GM18517 (cell line): ENCODE results near the gene RAPGEFL1.
"Not testable (repeated sequence)": the region's sequence is repeated elsewhere in the genome, so short reads cannot be mapped to it uniquely, and the experiment has no call there.

ENCODE experiments used
- ATAC-seq: cut with Tn5 transposase; IDR thresholded peaks from one replicate; pipeline ENCODE4 v1.9.1; 2021; ENCODE audit warnings: mild to moderate bottlenecking, moderate library complexity; ENCODE audit not compliant: unreplicated experiment

Gene RAPGEFL1

DNA sequence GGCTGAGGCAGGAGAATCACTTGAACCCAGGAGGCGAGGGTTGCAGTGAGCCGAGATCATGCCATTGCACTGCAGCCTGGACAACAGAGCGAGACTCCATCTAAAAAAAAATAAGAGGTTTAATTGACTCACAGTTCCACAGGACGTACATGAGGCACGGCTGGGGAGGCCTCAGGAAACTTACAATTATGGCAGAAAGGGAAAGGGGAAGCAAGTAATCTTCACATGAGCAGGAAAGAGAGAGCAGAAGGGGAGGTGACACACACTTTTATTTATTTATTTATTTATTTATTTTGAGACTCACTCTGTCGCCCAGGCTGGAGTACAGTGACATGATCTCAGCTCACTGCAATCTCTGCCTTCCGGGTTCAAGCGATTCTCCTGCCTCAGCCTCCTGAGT, 28.9 kb downstream of the RAPGEFL1 start:
- not testable (repeated sequence) for ATAC-seq

DNA sequence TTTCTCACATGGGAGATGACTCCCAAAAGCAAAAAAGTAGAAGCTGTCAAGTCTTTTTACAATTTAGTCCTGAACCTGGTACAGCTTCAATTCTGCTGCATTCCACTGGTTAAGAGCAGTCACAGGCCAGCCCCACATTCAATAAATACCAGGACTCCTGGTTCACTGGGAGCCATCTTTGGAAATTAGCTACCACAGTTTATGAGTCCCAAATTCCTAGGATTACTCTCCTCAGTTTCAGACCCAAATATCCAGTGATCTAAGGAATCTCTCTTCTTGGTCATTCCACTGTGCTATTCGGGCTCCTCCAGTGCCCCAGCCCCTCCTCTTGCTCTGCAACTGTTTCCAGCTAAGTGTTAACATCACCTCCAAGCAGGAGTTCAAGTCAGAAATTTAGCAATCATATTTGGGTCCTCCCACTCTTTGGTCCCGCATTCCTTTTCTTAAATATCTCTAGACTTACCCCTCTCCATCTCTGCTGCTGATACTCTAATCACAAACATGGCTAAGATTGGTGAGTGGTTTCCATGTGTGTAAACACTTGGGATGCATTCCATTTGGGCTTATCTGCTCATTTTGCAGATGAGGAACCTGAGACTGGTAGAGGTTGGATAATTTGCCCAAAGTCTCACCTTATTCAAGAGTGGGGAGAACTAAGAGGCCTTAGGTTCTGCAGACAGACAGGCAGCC, 32.3 kb downstream of the RAPGEFL1 start:
- ATAC-seq, result no peak

DNA sequence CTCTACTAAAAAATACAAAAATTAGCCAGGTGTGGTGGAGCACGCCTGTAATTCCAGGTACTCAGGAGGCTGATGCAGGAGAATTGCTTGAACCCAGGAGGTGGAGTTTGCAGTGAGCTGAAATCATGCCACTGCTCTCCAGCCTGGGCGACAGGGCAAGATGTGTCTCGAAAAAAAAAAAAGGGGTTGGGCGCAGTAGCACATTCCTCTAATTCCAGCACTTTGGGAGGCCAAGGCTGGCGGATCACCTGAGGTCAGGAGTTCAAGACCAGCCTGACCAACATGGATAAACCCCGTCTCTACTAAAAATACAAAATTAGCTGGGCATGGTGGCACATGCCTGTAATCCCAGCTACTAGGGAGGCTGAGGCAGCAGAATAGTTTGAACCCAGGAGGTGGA, 36.6 kb downstream of the RAPGEFL1 start:
- ATAC-seq, result not testable (repeated sequence)

DNA sequence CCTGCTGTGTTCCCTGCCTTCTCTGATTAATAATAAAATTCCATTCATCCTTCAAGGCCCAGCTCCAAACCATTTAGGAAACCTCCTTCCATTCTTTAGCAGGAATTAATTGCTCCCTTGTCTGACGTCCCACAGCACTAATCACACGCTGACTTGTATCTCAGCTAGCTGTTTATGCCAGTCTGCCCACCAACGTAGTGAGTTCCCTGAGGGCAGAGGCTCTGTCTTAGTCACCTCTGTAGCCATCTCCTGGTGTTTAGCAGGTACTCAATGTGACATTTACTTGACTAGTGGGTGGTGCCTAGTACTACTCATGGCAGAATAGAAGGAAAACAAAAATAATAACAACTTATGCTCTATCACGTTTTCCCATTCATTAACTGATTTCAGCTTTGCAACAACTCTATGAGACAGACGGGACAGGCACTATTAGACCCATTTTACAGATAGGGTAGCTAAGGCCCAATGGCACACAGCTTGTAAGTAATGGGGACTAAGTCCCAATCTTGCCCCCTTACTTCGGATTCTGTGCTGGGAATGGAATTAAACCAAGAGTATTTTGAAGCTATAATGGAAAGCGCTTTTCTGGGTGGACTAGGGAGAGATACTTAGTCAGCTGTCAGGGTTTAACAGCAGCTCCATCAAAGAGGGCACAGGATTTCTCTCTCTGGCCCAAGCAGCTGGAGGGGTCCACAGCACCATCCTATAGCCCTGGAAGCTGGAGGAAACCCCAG, 40.9 kb downstream of the RAPGEFL1 start:
- no peak for ATAC-seq

DNA sequence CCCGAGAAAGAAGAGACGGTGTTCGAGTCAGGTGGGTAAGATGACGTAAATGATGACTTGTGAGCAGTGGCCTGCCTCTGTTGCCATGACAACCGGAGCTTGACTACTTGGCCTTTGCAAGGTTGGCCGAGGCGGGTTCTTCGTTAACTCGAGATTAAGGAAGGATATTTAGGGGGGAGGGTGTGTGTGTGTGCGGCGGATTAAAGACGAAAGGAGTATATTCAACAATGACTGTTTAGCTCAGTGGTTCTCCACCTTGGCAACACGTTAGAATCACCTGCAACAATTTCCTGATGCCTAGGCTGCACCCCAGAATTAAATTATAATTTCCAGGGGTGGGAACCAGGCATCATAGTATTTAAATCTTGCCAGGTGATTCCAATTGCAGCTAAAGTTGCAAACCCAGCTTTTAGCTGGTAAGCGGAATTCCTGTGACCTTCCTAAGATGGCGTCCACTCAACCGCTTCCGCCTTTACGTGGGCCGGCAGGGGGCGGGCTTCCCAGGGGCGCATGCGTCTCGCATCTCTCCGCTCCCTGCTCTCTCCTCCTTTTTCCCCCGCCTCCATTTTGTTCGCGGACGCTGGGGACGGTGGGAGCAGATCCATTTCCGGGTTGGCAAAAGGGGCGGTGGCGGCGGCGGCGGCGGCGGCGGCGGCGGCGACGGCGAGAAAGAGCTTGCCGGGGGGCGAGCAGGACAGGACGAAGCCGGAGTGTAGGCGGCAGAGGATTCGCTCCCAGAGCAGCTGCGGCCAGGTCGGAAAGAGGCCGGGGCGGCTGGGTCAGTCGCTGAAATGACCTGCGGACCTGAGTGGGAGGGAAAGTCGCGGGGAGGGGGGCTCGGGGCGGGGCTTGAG, 41.7 kb downstream of the RAPGEFL1 start, which contains the start of gene WIPF2:
TSS of gene WIPF2 (plus strand) at position 565 of the 854 bp plus-strand sequence. CDS start 37,156 bp downstream, outside the sequence.
- peak; percentile 85 for ATAC-seq

DNA sequence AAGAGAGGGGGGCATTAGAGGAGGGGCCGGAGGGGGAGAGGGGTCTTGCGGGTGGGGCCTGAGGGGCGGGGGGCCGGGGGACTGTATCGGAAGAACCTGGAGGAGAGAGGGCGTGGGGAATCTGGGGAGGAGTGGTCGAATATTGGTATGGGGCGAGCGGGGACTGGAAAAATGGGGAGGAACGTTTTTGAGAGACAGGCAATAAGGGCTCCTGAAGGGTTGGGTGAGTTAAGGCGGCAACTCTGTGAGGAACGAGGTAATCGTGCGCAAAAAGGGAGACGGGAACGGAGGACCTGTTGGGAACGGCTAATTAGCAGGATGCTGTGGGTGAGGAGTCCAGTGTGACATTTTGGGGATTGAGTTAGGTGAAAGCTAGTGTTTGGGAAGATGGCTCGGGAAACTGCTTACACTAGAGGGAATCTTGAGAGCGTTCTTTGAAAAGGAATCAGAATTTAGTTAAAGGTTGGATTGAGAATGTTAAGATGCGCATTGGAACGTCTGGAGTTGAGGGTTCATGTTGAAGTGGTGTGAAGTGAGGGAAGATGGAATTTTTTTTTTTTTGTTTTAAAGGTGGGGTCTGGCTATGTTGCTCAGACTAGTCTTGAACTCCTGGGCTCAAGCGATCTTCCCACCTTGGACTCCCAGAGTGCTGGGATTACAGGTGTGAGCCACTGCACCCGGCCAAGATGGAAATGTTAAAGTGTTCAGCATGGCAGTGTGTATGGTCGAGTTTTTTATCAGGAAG, 42.5 kb downstream of the RAPGEFL1 start:
- no peak for ATAC-seq

DNA sequence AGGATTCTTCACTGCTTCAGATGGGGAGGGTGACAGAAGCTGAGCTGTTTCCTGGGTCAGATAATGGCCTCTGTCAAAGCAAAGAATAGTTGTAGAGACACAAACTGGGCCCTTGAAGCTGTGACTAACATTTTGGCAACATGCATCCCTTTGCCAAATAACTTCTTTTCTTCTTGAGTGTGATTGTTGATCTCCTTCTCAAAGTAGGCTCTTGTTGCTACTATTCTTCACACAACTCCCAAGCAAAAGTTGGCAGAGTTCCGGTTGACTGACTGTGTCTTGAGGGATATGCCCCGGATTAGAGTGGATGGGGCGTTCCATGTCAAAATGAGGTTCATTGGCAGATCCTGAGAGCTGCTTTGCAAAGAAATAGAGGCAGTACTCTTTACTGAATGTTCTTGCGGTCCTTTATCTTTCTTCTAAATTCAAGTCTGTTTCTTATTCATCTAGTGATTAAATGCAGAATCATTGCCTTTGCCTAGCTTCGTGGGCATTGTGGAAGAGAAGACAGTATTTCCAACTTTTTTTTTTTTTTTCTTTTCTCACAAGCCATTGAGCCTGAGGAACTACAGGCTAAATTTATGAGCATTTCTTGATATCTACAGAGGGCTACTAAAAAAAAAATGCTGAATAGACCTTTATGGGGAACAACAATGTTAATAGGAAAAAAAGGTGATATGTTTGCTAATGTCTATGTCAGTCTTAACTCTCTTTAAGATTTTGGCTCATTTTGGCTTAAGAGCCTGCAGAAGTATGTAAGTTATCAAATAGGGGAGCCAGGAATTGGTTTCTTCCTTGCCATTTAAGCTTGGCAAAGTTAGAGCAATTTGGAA, 47.7 kb downstream of the RAPGEFL1 start:
- ATAC-seq, result no peak

DNA sequence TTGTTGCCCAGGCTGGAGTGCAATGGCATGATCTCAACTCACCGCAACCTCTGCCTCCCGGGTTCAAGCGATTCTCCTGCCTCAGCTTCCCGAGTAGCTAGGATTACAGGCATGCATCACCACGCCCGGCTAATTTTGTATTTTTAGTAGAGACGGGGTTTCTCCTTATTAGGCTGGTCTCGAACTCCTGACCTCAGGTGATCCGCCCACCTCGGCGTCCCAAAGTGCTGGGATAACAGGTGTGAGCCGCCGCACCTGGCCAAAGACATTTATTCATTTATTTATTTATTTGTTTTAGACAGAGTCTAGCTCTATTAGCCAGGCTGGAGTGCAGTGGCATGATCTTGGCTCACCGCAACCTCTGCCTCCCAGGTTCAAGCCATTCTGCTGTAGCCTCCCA, 51.9 kb downstream of the RAPGEFL1 start:
- not testable (repeated sequence) for ATAC-seq

DNA sequence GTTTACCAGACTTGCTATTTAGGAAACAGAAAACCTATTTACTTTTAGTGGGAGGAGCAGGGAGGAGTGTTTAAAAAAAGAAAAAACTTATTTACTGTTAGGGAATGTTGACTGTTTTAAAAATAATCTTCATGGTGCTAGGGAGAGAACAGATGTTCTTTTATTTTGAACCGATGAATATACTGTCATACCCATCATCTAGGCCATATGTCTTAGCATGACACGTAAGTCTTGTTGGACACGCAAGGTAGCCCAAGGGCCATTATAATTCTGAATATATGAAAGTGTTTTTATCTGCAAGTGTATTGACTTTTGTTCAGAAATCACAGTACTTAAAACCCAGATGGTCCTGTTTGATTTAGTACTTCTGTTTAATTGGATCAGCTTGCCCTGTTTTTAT, 53.4 kb downstream of the RAPGEFL1 start:
- ATAC-seq, result no peak

DNA sequence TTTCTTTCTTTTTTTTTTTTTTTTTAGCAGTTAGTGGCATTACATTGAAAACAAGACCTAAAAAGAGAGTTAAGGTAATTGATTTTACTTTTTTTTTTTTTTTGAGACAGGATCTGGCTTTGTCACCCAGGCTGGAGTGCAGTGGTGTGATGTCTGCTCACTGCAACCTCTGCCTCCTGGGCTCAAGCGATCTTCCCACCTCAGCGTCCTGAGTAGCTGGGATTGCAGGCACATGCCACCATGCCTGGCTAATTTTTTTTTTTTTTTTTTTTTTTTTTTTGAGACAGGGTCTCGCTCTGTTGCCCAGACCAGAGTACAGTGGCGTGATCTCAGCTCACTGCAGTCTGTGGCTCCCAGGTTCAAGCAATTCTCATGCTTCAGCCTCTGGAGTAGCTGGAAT, 54.7 kb downstream of the RAPGEFL1 start:
- not testable (repeated sequence) for ATAC-seq

DNA sequence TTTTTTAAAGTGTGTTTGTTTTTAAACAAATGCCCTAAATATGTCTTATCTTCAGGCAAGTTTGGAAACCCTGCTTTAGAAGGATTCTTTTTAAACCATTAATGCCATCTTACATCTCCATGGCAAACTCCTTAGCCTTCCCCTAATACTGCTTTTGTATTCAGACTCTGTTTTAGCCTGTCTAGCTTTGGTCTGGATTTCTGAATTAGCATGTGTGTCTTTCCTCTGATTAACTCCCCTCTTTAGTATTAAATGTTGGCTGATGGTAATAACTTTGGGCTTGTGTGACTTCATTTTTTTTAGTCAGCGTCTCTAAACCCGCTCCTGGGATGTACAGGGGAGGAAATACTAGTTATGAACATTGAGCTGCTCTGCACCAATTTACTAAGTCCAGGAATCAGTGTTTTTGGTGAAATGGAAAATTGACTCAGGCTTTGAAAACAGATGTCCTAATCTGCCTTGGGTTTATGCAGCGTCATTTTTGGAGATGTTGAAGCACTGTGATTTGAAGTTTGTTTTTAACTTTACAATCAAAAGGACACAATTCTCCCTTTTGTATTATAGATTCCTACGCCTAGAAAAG, 64.1 kb downstream of the RAPGEFL1 start:
- ATAC-seq, result no peak

DNA sequence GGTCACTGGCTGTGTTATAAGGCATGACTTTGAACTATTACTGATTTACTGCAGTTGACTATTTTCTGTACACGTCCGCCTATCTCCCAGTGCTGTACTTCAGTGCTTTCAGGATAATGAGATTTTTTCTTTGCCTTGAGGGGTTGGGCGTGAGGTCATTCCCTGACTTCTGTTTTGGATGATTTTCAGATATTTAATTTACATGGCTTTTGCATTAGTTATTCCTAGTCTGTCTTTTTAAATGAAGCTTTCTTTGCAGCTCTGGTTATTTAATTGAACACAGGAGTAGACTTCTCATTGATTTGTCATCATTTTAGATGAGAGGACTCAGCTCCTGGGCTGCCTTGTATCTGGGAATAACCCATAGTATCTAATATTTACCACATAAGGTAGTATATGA, 65.5 kb downstream of the RAPGEFL1 start:
- ATAC-seq, result no peak

DNA sequence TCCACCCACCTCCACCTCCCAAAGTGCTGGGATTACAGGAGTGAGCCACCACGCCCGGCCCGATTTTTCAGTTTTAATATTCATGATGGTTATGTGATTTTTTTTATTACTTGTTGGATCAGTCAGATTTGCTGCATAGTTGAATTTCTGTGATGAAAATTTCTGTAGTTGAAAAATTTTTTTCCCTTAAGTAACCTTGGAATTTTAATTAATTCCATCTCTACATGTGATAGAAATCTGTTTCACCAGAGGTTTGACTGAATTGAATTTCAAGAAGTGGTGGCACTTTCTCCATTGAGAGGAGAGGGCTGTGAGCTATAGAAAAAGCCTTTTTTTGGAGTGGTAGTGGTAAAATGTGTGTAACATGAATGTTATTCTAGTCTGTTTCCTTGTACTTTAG, 66.5 kb downstream of the RAPGEFL1 start:
- no peak for ATAC-seq

DNA sequence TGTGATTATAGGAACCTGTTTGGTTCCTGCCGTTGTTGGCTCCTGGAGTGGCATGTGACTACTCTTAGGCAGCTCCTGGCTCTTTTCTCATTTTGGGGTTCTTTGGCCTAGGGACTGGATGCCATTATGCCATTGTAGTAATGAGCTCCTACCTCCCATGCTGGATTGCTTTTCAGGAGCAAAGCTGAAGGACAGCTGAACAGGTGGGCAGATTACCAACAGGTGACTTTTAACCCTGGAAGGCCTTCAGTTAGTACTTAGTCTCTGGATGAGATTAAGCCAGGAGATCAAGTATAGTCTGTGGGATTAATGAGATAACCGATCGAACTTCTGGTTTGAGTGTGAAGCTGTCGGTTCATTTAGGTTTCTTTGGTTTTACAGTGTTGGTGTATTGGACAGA, 67.0 kb downstream of the RAPGEFL1 start:
- no peak for ATAC-seq
